Hematopoietic multipotent progenitor cell treated with erythropoietin and hydrocortisone succinate and interleukin-3 and kit ligand, for 17 days (in vitro differentiated cells): ENCODE data around the gene SCAMP1.

Source experiments
- DNase-seq: peaks from one replicate; pipeline ENCODE4 v3.0.0-alpha.2; 2015; ENCODE audit warnings: low spot score

Gene SCAMP1

GRCh38 chr5:78514427-78515330, 154.3 kb downstream of the SCAMP1 start:
- DNase-seq, result no peak

- no peak for DNase-seq
Observed at GRCh38 chr5:78515670-78516069, 155.3 kb downstream of the SCAMP1 start.

- DNase-seq, result no peak
Observed at GRCh38 chr5:78518365-78519197, 158.2 kb downstream of the SCAMP1 start.

DNA sequence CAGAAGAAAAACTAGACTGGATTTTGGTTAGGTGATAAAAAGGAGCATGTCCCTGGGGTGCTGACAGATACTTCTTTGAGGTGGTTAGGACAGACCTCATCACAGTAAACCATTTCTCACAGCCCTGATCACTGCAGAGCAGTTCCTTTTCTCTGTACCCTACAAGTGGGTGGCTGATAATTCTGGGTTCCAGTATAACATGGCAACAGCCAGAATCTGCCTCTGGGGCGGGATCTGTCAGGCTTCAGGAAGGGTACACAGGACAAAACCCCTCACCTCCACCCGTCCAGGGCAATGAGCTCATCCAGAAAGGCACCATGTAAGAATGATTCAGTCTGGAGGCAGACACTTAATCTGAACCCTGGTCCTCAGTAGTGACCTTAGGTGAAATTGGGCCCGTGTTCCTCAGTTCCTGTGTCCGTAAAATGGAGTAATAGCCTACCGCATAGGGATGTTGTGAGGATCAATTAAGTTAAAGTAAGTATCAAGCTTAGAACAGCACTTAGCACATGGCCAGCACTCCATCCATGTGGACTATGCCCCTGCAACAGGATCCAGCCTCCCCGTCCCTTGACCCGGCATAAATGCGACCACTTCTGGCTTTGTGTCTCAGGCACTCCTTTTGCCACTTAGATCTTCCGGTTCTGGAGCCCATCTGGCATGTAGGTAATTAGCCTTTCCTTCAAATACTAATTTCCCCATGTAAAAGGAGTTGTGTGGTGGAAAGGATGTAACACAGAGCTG, 159.0 kb downstream of the SCAMP1 start:
- DNase-seq, result no peak

GRCh38 chr5:78521455-78521854, 161.0 kb downstream of the SCAMP1 start:
- no peak for DNase-seq

- no peak for DNase-seq
Observed at GRCh38 chr5:78522476-78523260, 162.3 kb downstream of the SCAMP1 start.

- DNase-seq, result no peak
Observed at GRCh38 chr5:78523314-78524193, 163.1 kb downstream of the SCAMP1 start.

GRCh38 chr5:78526049-78526525, 165.7 kb downstream of the SCAMP1 start:
- no peak for DNase-seq

GRCh38 chr5:78527054-78527859, 166.8 kb downstream of the SCAMP1 start:
- DNase-seq, result peak; percentile 44

DNA sequence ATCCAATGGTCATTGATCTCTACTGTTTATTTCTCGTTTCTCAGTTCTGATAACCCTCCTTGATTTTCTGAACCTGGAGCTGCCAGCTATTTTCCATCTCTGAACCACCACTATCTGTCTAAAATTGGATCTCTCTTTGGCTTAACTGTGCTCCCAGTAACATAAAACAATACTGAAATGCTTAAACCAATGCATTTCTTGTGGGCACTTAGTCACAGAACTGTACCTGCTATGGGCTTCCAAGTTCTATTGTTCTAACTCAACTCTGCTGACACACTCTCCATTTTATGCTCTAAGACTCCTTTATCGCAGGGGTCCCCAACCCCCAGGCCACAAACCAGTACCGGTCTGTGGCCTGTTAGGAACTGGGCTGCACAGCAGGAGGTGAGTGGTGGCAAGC, 167.5 kb downstream of the SCAMP1 start:
- DNase-seq, result no peak
